OCI-LY1 (cell line): ENCODE results near the gene SLC35F5.

Source experiments
- CTCF ChIP-seq: fragments of 200-600 bp; sonication (generic), shearing (Covaris generic); IDR thresholded peaks from 2 replicates; pipeline ENCODE4 v1.5.1; 2017; ENCODE audit warnings: mild to moderate bottlenecking, antibody characterized with exemption, low read length, moderate library complexity, mixed read lengths
- EZH2 ChIP-seq: fragments of 200-600 bp; sonication (generic), shearing (Covaris generic); IDR thresholded peaks from 2 replicates; pipeline ENCODE4 v1.8.0; 2017; ENCODE audit warnings: borderline replicate concordance, mixed run types, mild to moderate bottlenecking, antibody characterized with exemption, low read length, moderate library complexity, mixed read lengths

GRCh38 chr2:113675875-113676274 lies 80.6 kb downstream of the SLC35F5 start:
- TF ChIP-seq CTCF (no peak), EZH2 (no peak)
